Neural cell (in vitro differentiated cells): ENCODE data around the gene MRPL34. TPM values are rescaled to one million over a fixed set of nuclear protein-coding genes. Genes with fewer than 3 reads are reported as not detected.

ENCODE experiments used
- H2AFZ ChIP-seq: fragments of 200-600, 300-800 bp; sonication (generic), shearing (Covaris generic); 2 replicates; pipeline ENCODE4 v1.6.0; 2014; ENCODE audit warnings: low read depth, mild to moderate bottlenecking, antibody characterized with exemption, low read length, moderate library complexity
- H3F3A ChIP-seq: fragments of 200-600 bp; shearing (Covaris generic); 2 replicates; pipeline ENCODE4 v1.6.1; 2016; ENCODE audit warnings: mild to moderate bottlenecking, moderate library complexity, mixed read lengths, antibody characterized with exemption, low read length; ENCODE audit not compliant: insufficient read depth, poor library complexity, severe bottlenecking
- H3K27ac ChIP-seq: fragments of 200-600, 300-800 bp; sonication (generic), shearing (Covaris generic); 2 replicates; pipeline ENCODE4 v1.5.1; 2014; ENCODE audit warnings: mild to moderate bottlenecking, low read length, moderate library complexity
- H3K27me3 ChIP-seq: fragments of 300-800, 200-600 bp; sonication (generic), shearing (Covaris generic); 2 replicates; pipeline ENCODE4 v1.6.0; 2014; ENCODE audit warnings: mild to moderate bottlenecking, low read depth, low read length, moderate library complexity; ENCODE audit not compliant: insufficient read depth
- H3K36me3 ChIP-seq: fragments of 300-800, 200-600 bp; sonication (generic), shearing (Covaris generic); 2 replicates; pipeline ENCODE4 v1.5.1; 2014; ENCODE audit warnings: mild to moderate bottlenecking, antibody characterized with exemption, low read length, moderate library complexity; ENCODE audit not compliant: insufficient read depth
- H3K4me2 ChIP-seq: fragments of 300-800, 200-600 bp; sonication (generic), shearing (Covaris generic); 2 replicates; pipeline ENCODE4 v1.6.0; 2014; ENCODE audit warnings: mild to moderate bottlenecking, low read length
- H3K4me3 ChIP-seq: fragments of 300-800, 200-600 bp; sonication (generic), shearing (Covaris generic); 2 replicates; pipeline ENCODE4 v1.5.1; 2014; ENCODE audit warnings: mild to moderate bottlenecking, low read length, moderate library complexity
- H3K79me2 ChIP-seq: fragments of 200-600 bp; shearing (Covaris generic); replicated peaks from 2 replicates; pipeline ENCODE4 v1.6.0; 2014; ENCODE audit warnings: mild to moderate bottlenecking, low read length, moderate library complexity; ENCODE audit not compliant: insufficient read depth
- H3K9ac ChIP-seq: fragments of 300-800, 200-600 bp; sonication (generic), shearing (Covaris generic); 2 replicates; pipeline ENCODE4 v1.6.1; 2016; ENCODE audit warnings: mild to moderate bottlenecking, low read length, mixed read lengths
- H3K9me2 ChIP-seq: fragments of 200-600 bp; shearing (Covaris generic); 2 replicates; pipeline ENCODE4 v1.6.1; 2016; ENCODE audit warnings: mild to moderate bottlenecking, low read length, mixed read lengths; ENCODE audit not compliant: insufficient read depth
- H3K9me3 ChIP-seq: fragments of 200-600, 300-800 bp; sonication (generic), shearing (Covaris generic); 2 replicates; pipeline ENCODE4 v1.6.1; 2016; ENCODE audit warnings: mild to moderate bottlenecking, mixed run types, low read length, moderate library complexity, mixed read lengths
- H4K20me1 ChIP-seq: fragments of 200-600 bp; shearing (Covaris generic); 2 replicates; pipeline ENCODE4 v1.6.1; 2016; ENCODE audit warnings: mild to moderate bottlenecking, mixed run types; ENCODE audit not compliant: insufficient read depth
- POLR2AphosphoS5 ChIP-seq: IDR thresholded peaks from 2 replicates; pipeline ENCODE4 v1.6.1; 2012
- polyA plus RNA-seq: library from polyadenylated mRNA; depleted of rRNA; stranded (reverse); fragments of >200 nt; gene quantifications from 2 replicates; pipeline ENCODE4 v1.2.3, GENCODE V29; 2014

The MRPL34 gene
- polyA plus RNA-seq, 1 donor from 2014 or later, result 61.7 TPM

DNA sequence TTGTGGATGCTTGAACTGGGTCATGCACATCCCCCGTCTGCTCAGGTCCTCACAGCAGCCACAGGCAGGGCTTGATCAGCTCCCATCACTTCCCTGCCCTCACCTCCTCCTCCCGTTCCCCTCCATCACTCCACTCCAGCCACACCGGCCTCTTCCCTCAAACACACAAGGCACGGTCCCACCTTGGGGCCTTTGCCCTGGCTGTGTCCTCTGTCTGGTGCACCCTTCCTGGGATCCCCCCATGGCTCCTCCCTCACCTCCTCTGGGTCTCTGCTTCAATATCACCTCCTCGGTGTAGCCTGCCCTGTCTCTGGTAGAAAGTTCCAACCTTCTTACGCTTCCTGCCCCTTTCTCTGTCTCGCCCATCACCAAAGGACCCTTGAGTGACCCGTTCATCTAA is 47.7 kb downstream of the MRPL34 start:
- no peak overlapping the region for H3K4me3 ChIP-seq
- H3K4me2 ChIP-seq, result no peak overlapping the region
- no peaks in the 10 kb centered on the region for H3K9me2 ChIP-seq
- H2AFZ ChIP-seq, result no peak overlapping the region
- H3K27ac ChIP-seq, result no peak overlapping the region
- no peaks in the 10 kb centered on the region for H3F3A ChIP-seq
- no peaks in the 10 kb centered on the region for H3K9me3 ChIP-seq
- no peak overlapping the region for H3K9ac ChIP-seq
- H3K79me2 ChIP-seq, result no peaks in the 10 kb centered on the region
- no peaks in the 10 kb centered on the region for H4K20me1 ChIP-seq
- no peak for TF ChIP-seq POLR2AphosphoS5
- no peaks in the 10 kb centered on the region for H3K27me3 ChIP-seq
- no peaks in the 10 kb centered on the region for H3K36me3 ChIP-seq

Other genes starting within 250 kb of the MRPL34 start
- gene HAUS8, start 230.4 kb upstream of the MRPL34 start, polyA plus RNA-seq, result 3.6 and 4.8 TPM in 2 replicates
- gene MYO9B, start 230.1 kb upstream of the MRPL34 start, polyA plus RNA-seq, result 27.2 and 28.5 TPM in 2 replicates
- 20.4 and 34.7 TPM in 2 replicates for gene USE1, start 90.5 kb upstream of the MRPL34 start, polyA plus RNA-seq
- 1.9 and 6.5 TPM in 2 replicates for gene OCEL1, start 79.6 kb upstream of the MRPL34 start, polyA plus RNA-seq
- 26.9 and 30.0 TPM in 2 replicates for gene NR2F6, start 60.0 kb upstream of the MRPL34 start, polyA plus RNA-seq
- gene USHBP1, start 41.1 kb upstream of the MRPL34 start, polyA plus RNA-seq, result 0.59 TPM in 1 of 2 replicates, not detected in the other
- gene BABAM1, start 38.4 kb upstream of the MRPL34 start, polyA plus RNA-seq, result 123 and 132 TPM in 2 replicates
- gene ANKLE1, start 24.0 kb upstream of the MRPL34 start, polyA plus RNA-seq, result 9.3 and 12.4 TPM in 2 replicates
- gene ABHD8, start 2.4 kb upstream of the MRPL34 start, polyA plus RNA-seq, result 28.1 and 31.6 TPM in 2 replicates
- gene DDA1, start 3.7 kb downstream of the MRPL34 start, polyA plus RNA-seq, result 25.4 and 26.3 TPM in 2 replicates
- gene ANO8, start 29.0 kb downstream of the MRPL34 start, polyA plus RNA-seq, result 51.3 and 68.6 TPM in 2 replicates
- 23.2 and 25.6 TPM in 2 replicates for gene GTPBP3, start 31.7 kb downstream of the MRPL34 start, polyA plus RNA-seq
- not detected in 2 replicates for gene PLVAP, start 71.5 kb downstream of the MRPL34 start, polyA plus RNA-seq
- gene CCDC194, start 88.3 kb downstream of the MRPL34 start, polyA plus RNA-seq, result not detected in 2 replicates
- not detected in 2 replicates for gene BST2, start 99.8 kb downstream of the MRPL34 start, polyA plus RNA-seq
- gene MVB12A, start 114.2 kb downstream of the MRPL34 start, polyA plus RNA-seq, result 43.8 and 48.6 TPM in 2 replicates
- gene TMEM221, start 142.8 kb downstream of the MRPL34 start, polyA plus RNA-seq, result not detected in 2 replicates
- not detected in 2 replicates for gene NXNL1, start 155.1 kb downstream of the MRPL34 start, polyA plus RNA-seq
- gene SLC27A1, start 164.7 kb downstream of the MRPL34 start, polyA plus RNA-seq, result 22.0 and 27.0 TPM in 2 replicates
- gene PGLS, start 205.8 kb downstream of the MRPL34 start, polyA plus RNA-seq, result 78.2 and 92.7 TPM in 2 replicates
- gene COLGALT1, start 249.8 kb downstream of the MRPL34 start, polyA plus RNA-seq, result 18.8 and 26.4 TPM in 2 replicates